Breast epithelium (tissue), 3 donors: ENCODE measurements around the gene SUFU.

Source experiments
- CTCF ChIP-seq, 3 donors: fragments of 450-650 bp; IDR thresholded peaks; one replicate each; pipeline ENCODE4 v1.5.1; 2016 to 2017; ENCODE audit warnings: antibody characterized with exemption in 3 of 3, mild to moderate bottlenecking in 3 of 3, moderate library complexity in 3 of 3
- POLR2A ChIP-seq: fragments of 450-650 bp; IDR thresholded peaks from one replicate; pipeline ENCODE4 v1.6.1; 2016; ENCODE audit warnings: antibody characterized with exemption, mild to moderate bottlenecking, moderate library complexity
- POLR2AphosphoS5 ChIP-seq, 3 donors: sonication (generic); formaldehyde crosslinking; IDR thresholded peaks; one replicate each; pipeline ENCODE4 v1.6.1; 2017; ENCODE audit warnings: antibody characterized with exemption in 3 of 3

DNA sequence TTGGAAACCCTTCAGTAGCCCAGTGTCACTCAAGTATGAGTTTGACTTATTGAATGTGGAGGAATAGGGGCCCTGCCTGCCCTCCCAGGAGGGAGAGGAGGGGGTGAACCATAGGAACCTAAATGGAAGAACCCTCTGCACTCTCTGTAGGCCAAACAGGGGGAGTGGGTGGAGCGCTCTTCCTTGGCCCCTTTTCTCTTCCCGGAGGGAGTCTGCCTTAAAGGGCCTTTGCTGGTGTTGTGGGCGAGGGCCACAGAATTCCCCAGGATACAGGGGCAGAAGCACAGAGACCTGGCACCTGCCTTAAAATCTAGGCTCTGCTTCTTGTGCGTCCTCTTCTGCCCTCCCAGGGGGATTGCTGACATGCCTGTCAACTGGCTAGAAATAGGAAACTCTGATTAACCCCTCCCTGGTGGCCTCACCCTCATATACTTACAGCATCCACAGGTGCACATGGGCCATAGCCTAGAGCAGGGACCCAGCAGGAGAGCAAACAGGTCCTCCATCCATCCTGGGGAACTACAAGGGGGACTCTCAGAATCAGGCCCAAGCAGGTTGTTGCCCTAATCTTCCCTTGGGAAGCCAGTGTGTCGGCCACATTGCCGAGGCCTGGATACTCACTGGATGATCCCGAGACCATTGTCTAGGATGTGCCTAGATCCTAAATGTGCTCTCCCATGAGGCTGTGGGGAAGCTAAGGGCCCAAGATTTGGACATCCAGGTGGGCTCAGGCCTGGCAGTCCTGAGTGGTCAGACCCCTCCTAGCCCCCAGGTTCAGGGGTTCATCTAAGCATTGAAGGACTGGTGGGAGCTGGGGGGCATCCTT lies 143.9 kb downstream of the SUFU start:
- TF ChIP-seq CTCF (IDR thresholded peaks at IDR 0.05) = no peak
- no peak for TF ChIP-seq POLR2AphosphoS5 (IDR thresholded peaks at IDR 0.05)
- TF ChIP-seq POLR2A = no peak
